Natural killer cell (primary cell): ENCODE measurements around the gene LRRC15. TPM values are rescaled to one million over a fixed set of nuclear protein-coding genes. Genes with fewer than 3 reads are reported as not detected.

Experiments
- ATAC-seq, 3 donors: fragments of 150-1000 bp in 2 of 3; fragments of 200-7000 bp in 1 of 3; cut with Tn5 transposase; 1 replicate in 1 of 3; 2 replicates in 2 of 3; pipeline ENCODE4 v1.10.0; 2021; ENCODE audit warnings: mild to moderate bottlenecking in 2 of 3, moderate library complexity in 2 of 3
- DNase-seq, 2 donors: peaks; one replicate each; pipeline versions ENCODE4 v3.0.0 to v3.0.0-alpha.2; 2013 to 2021; ENCODE audit warnings: mixed read lengths in 1 of 2
- H3K27ac ChIP-seq: one replicate; pipeline ENCODE4 v1.5.1; 2013; ENCODE audit warnings: mild to moderate bottlenecking, low read length
- H3K27me3 ChIP-seq: one replicate; pipeline ENCODE4 v1.6.1; 2013; ENCODE audit warnings: low read length; ENCODE audit not compliant: control insufficient read depth, insufficient read depth
- H3K36me3 ChIP-seq: one replicate; pipeline ENCODE4 v1.6.1; 2013; ENCODE audit warnings: low read length; ENCODE audit not compliant: control insufficient read depth, insufficient read depth
- H3K4me1 ChIP-seq: one replicate; pipeline ENCODE4 v1.6.1; 2013; ENCODE audit warnings: low read length; ENCODE audit not compliant: control insufficient read depth, insufficient read depth
- H3K4me3 ChIP-seq: one replicate; pipeline ENCODE4 v1.5.1; 2013; ENCODE audit warnings: low read length
- H3K9me3 ChIP-seq: one replicate; pipeline ENCODE4 v1.6.1; 2013; ENCODE audit warnings: low read length; ENCODE audit not compliant: control insufficient read depth, insufficient read depth
- H3K27ac Mint-ChIP-seq, 2 donors: one replicate each; pipeline ENCODE4 v1.8.0; 2022; ENCODE audit warnings: mild to moderate bottlenecking in 2 of 2, mixed read lengths in 2 of 2, moderate library complexity in 1 of 2
- H3K27me3 Mint-ChIP-seq, 2 donors: one replicate each; pipeline ENCODE4 v1.8.0; 2022; ENCODE audit warnings: low read depth in 2 of 2, mixed read lengths in 2 of 2
- H3K36me3 Mint-ChIP-seq: one replicate; pipeline ENCODE4 v1.8.0; 2022; ENCODE audit warnings: mixed read lengths
- H3K4me1 Mint-ChIP-seq, 2 donors: one replicate each; pipeline ENCODE4 v1.8.0; 2022; ENCODE audit warnings: mixed read lengths in 2 of 2
- H3K4me3 Mint-ChIP-seq: one replicate; pipeline ENCODE4 v1.8.0; 2022; ENCODE audit warnings: mild to moderate bottlenecking, moderate library complexity, mixed read lengths
- H3K9me3 Mint-ChIP-seq, 2 donors: one replicate each; pipeline ENCODE4 v1.8.0; 2022; ENCODE audit warnings: mixed read lengths in 2 of 2
- WGBS: methylation state at CpG from one replicate; pipeline ENCODE4 v1.1.7; 2013; ENCODE audit warnings: missing lambda C conversion rate; ENCODE audit not compliant: insufficient coverage; 5-methylcytosine and 5-hydroxymethylcytosine counted together
- intact Hi-C: fragments of 100-400 bp; cut with micrococcal nuclease; formaldehyde crosslinking; loops from one replicate; pipeline ENCODE4 v1.14.2; 2022
- total RNA-seq, 4 donors: library from RNA; stranded (reverse); fragments of 120-200 nt in 1 of 4; gene quantifications; one replicate each; pipeline versions ENCODE4 v1.2.3 to v1.2.4, GENCODE V29; 2013 to 2022
- TF ChIP-seq, protein P1 (sequence below): fragments of 200-600 bp; IDR thresholded peaks from one replicate; pipeline ENCODE4 v1.8.0; 2022; ENCODE audit warnings: antibody characterized with exemption

Gene LRRC15
- total RNA-seq, 3 donors from 2014 or later (not counting 1 experiment from before 2014, with no cell fraction given) = not detected

DNA sequence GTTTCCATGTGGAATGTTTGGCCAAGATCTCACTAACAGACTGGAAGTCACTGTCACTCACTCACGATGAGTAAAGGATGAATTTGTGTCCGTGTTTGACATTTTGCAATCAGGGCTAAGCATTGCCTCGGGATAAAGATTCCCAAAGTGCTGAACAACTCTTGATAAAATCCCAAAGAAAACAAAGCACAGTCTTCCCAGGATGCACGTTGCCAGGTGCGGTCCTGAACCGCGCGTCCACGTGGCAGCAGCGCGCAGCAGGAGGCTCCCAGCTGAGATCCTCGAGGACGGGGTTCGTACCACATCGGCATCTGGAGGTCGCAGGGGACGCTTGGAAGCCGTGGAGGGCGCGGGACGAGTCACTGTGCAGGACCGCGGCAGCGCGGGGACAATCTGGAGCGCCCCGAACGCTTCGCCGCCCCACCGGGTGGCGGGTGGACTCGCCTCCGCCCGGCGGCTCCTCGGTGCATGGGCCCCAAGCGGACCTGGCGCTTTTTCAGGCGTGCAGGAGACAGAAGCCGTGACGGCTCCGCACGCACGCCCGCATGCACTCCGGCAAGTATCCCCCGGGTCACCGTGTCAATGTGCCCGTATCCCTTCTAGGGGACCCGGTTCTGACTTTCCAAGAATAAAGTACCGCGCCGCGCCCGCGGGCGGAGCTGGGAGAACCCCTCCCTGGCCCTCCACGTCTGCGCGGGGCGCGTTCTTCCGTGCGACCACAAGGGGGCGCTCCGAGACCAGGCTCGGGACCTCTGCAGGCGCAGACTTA is 36.1 kb downstream of the LRRC15 start:
- intact Hi-C loops = loop anchor here (1.0 to 10.0 kb wide), 2 partner anchors 71 to 241 kb away; no protein-coding TSS in a partner anchor
- TF ChIP-seq, protein P1, sequence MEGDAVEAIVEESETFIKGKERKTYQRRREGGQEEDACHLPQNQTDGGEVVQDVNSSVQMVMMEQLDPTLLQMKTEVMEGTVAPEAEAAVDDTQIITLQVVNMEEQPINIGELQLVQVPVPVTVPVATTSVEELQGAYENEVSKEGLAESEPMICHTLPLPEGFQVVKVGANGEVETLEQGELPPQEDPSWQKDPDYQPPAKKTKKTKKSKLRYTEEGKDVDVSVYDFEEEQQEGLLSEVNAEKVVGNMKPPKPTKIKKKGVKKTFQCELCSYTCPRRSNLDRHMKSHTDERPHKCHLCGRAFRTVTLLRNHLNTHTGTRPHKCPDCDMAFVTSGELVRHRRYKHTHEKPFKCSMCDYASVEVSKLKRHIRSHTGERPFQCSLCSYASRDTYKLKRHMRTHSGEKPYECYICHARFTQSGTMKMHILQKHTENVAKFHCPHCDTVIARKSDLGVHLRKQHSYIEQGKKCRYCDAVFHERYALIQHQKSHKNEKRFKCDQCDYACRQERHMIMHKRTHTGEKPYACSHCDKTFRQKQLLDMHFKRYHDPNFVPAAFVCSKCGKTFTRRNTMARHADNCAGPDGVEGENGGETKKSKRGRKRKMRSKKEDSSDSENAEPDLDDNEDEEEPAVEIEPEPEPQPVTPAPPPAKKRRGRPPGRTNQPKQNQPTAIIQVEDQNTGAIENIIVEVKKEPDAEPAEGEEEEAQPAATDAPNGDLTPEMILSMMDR = peak; percentile 99

DNA sequence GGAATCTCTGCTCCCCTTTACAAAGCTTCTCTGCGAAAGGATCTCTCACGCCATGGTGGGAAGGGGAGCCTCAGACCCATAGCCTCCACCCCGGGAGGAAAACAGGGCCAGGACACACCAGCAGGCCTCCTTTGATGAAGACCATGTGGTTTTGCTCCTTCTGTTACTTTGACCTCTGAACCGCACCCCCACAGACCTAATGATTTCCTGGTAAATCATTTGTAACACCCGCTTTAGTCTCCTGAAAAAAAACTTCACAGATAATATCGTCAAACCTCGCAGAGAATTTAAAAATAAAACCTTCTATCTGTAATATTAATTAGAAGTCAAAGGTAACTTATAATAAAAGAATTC is 36.7 kb downstream of the LRRC15 start:
- Histone ChIP-seq H3K27ac (no peak overlapping the region), H3K4me1 (peaks cover 9% of the 10 kb centered on the region), H3K9me3 (no peaks in the 10 kb centered on the region), H3K36me3 (no peaks in the 10 kb centered on the region), H3K27me3 (peaks cover 10% of the 10 kb centered on the region), H3K4me3 (no peak overlapping the region)
- Mint-ChIP-seq H3K4me3 (peak overlapping the region; percentile 60), H3K27me3 (peaks cover 28 to 31% of the 10 kb centered on the region in 2 donors), H3K9me3 (no peaks in the 10 kb centered on the region), H3K4me1 (peaks cover 4 to 10% of the 10 kb centered on the region in 2 donors), H3K27ac (no peak overlapping the region), H3K36me3 (no peaks in the 10 kb centered on the region)
- ATAC-seq (no peak), DNase-seq (no peak)
- intact Hi-C loops = loop anchor here (1.0 to 10.0 kb wide), 2 partner anchors 71 to 242 kb away; no protein-coding TSS in a partner anchor
- WGBS = 85% methylated on average over 4 of the region's 7 CpGs
- TF ChIP-seq, protein P1 = no peak

More for the DNA sequence above, 36.1 kb downstream of the LRRC15 start:
- Mint-ChIP-seq H3K36me3 (no peaks in the 10 kb centered on the region), H3K4me3 (peak overlapping the region; percentile 78), H3K9me3 (no peaks in the 10 kb centered on the region), H3K27ac (no peak overlapping the region), H3K27me3 (peaks cover 28 to 31% of the 10 kb centered on the region in 2 donors), H3K4me1 (peaks cover 4 to 10% of the 10 kb centered on the region in 2 donors)
- 4% methylated on average over 69 of the region's 69 CpGs for WGBS
- Histone ChIP-seq H3K4me3 (no peak overlapping the region), H3K9me3 (no peaks in the 10 kb centered on the region), H3K27ac (no peak overlapping the region), H3K36me3 (no peaks in the 10 kb centered on the region), H3K27me3 (peaks cover 10% of the 10 kb centered on the region), H3K4me1 (peaks cover 9% of the 10 kb centered on the region)
- DNase-seq (peak; percentile 86 to 92), ATAC-seq (peak; percentile 93 to 97 (median 96))

- H3K36me3 Mint-ChIP-seq = no peaks in the 10 kb centered on the region
- H3K4me3 Mint-ChIP-seq = no peak overlapping the region
- peaks cover 9% of the 10 kb centered on the region for H3K4me1 ChIP-seq
- peaks cover 6% of the 10 kb centered on the region for H3K9me3 ChIP-seq
- WGBS = 82% methylated on average over 4 of the region's 4 CpGs
- peaks cover 20 to 28% of the 10 kb centered on the region in 2 donors for H3K27me3 Mint-ChIP-seq
- H3K27ac ChIP-seq = no peak overlapping the region
- H3K27ac Mint-ChIP-seq = no peak overlapping the region
- DNase-seq = no peak
- no peaks in the 10 kb centered on the region for H3K36me3 ChIP-seq
- H3K9me3 Mint-ChIP-seq = no peaks in the 10 kb centered on the region
- ATAC-seq = no peak
- TF ChIP-seq, protein P1 = no peak
- no peak overlapping the region for H3K4me3 ChIP-seq
- peaks cover 4 to 10% of the 10 kb centered on the region in 2 donors for H3K4me1 Mint-ChIP-seq
- intact Hi-C loops = loop anchor here (10.0 kb wide), 1 partner anchor 244 kb away; no protein-coding TSS in a partner anchor
- H3K27me3 ChIP-seq = peaks cover 10% of the 10 kb centered on the region
These were observed 39.0 kb downstream of the LRRC15 start for GRCh38 chr3:194330579-194330978.
